Neural progenitor cell (in vitro differentiated cells): ENCODE measurements around the gene PSMB7. TPM values are rescaled to one million over a fixed set of nuclear protein-coding genes. Genes with fewer than 3 reads are reported as not detected.

Source experiments
- DNase-seq: peaks from one replicate; pipeline ENCODE4 v3.0.0-alpha.2; 2016; ENCODE audit warnings: low spot score
- H2AFZ ChIP-seq: fragments of 200-600 bp; sonication (generic); replicated peaks from 2 replicates; pipeline ENCODE4 v1.6.1; 2016; ENCODE audit warnings: antibody characterized with exemption
- H3F3A ChIP-seq: fragments of 200-600 bp; sonication (generic); 2 replicates; pipeline ENCODE4 v1.6.1; 2016; ENCODE audit warnings: antibody characterized with exemption, low read depth
- H3K27ac ChIP-seq: fragments of 200-600 bp; sonication (generic); 2 replicates; pipeline ENCODE4 v1.5.1; 2016; ENCODE audit warnings: mild to moderate bottlenecking
- H3K27me3 ChIP-seq: fragments of 200-600 bp; sonication (generic); 2 replicates; pipeline ENCODE4 v1.6.1; 2016; ENCODE audit warnings: mild to moderate bottlenecking, moderate library complexity
- H3K36me3 ChIP-seq: fragments of 200-600 bp; sonication (generic); 2 replicates; pipeline ENCODE4 v1.5.1; 2016
- H3K4me1 ChIP-seq: fragments of 200-600 bp; sonication (generic); 2 replicates; pipeline ENCODE4 v1.6.1; 2016; ENCODE audit warnings: mixed run types
- H3K4me2 ChIP-seq: fragments of 200-600 bp; sonication (generic); 2 replicates; pipeline ENCODE4 v1.6.1; 2016
- H3K4me3 ChIP-seq: fragments of 200-600 bp; sonication (generic); 2 replicates; pipeline ENCODE4 v1.5.1; 2016
- H3K79me2 ChIP-seq: fragments of 200-600 bp; sonication (generic); 2 replicates; pipeline ENCODE4 v1.6.1; 2016; ENCODE audit warnings: low read depth
- H3K9ac ChIP-seq: fragments of 200-600 bp; sonication (generic); 2 replicates; pipeline ENCODE4 v1.6.1; 2016
- H3K9me3 ChIP-seq: fragments of 200-600 bp; sonication (generic); 2 replicates; pipeline ENCODE4 v1.5.1; 2016; ENCODE audit warnings: low read depth
- H4K20me1 ChIP-seq: fragments of 200-600 bp; sonication (generic); 2 replicates; pipeline ENCODE4 v1.6.1; 2016; ENCODE audit warnings: low read depth
- H3K27ac Mint-ChIP-seq: 3 replicates; pipeline ENCODE4 v1.8.0; 2021; ENCODE audit warnings: mixed read lengths
- H3K27me3 Mint-ChIP-seq: 2 replicates; pipeline ENCODE4 v1.8.0; 2022; ENCODE audit warnings: low read depth, mild to moderate bottlenecking, inconsistent platforms, moderate library complexity, mixed read lengths; ENCODE audit not compliant: insufficient read depth
- H3K36me3 Mint-ChIP-seq: 3 replicates; pipeline ENCODE4 v1.8.0; 2021; ENCODE audit warnings: mixed read lengths
- H3K4me1 Mint-ChIP-seq: 3 replicates; pipeline ENCODE4 v1.8.0; 2021; ENCODE audit warnings: mixed read lengths
- H3K4me3 Mint-ChIP-seq: 3 replicates; pipeline ENCODE4 v1.8.0; 2021; ENCODE audit warnings: mild to moderate bottlenecking, moderate library complexity, mixed read lengths
- H3K9me3 Mint-ChIP-seq: 3 replicates; pipeline ENCODE4 v1.8.0; 2020; ENCODE audit warnings: mixed read lengths
- EZH2 ChIP-seq: fragments of 200-600 bp; sonication (generic); IDR thresholded peaks from 2 replicates; pipeline ENCODE4 v1.6.1; 2017; ENCODE audit warnings: antibody characterized with exemption, mild to moderate bottlenecking, moderate library complexity
- EZH2phosphoT487 ChIP-seq: fragments of 200-600 bp; sonication (generic); IDR thresholded peaks from 2 replicates; pipeline ENCODE4 v1.6.1; 2017; ENCODE audit warnings: antibody characterized with exemption
- total RNA-seq: library from RNA; depleted of rRNA; stranded (reverse); fragments of >200 nt; gene quantifications from 2 replicates; pipeline ENCODE4 v1.2.3, GENCODE V29; 2015; ENCODE audit warnings: low replicate concordance
- TF ChIP-seq, protein P1 (sequence below): fragments of 200-600 bp; sonication (generic); IDR thresholded peaks from 2 replicates; pipeline ENCODE4 v1.5.1; 2017; ENCODE audit warnings: antibody characterized with exemption, mild to moderate bottlenecking

Gene PSMB7
- total RNA-seq, 1 donor from 2014 or later, result 249 TPM

DNA sequence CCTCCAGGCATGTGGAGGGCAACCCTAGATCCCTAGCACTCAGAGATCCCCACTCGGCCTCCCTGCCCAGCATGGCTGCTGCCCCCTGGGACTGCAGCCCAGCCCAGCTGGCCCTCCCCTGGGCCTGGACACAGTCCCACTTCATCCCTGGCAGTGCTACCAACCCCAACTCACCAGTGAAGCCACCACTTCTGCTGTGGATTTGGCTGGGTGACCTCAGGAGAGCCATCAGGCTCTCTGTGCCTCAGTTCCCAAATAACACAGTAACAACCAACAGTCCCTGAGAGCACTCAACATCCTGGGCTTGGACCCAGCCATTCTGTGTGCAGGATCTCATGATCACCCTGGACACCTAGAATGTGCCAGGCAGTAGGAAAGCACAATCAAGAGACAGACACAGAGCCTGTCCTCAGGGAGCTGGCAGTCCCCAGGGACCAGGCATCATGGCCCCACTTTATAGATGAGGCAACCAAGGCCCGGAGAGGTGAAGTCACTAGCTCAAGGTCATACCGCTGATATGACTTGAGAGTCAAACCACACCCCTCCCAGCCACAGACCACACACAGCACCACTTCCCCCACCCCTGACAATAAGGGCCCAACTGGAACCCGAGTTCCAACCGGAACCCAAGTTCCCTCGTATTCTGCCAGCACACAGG is 4.7 kb upstream of the PSMB7 start:
- H3K9ac ChIP-seq, result no peak overlapping the region
- H4K20me1 ChIP-seq, result no peaks in the 10 kb centered on the region
- H3K36me3 Mint-ChIP-seq, result peaks cover 4% of the 10 kb centered on the region
- peaks cover 13% of the 10 kb centered on the region for H3F3A ChIP-seq
- no peak overlapping the region for H3K4me2 ChIP-seq
- no peak overlapping the region for H3K4me3 Mint-ChIP-seq
- H3K79me2 ChIP-seq, result peaks cover 2% of the 10 kb centered on the region
- no peaks in the 10 kb centered on the region for H3K4me1 ChIP-seq
- TF ChIP-seq, protein P1, sequence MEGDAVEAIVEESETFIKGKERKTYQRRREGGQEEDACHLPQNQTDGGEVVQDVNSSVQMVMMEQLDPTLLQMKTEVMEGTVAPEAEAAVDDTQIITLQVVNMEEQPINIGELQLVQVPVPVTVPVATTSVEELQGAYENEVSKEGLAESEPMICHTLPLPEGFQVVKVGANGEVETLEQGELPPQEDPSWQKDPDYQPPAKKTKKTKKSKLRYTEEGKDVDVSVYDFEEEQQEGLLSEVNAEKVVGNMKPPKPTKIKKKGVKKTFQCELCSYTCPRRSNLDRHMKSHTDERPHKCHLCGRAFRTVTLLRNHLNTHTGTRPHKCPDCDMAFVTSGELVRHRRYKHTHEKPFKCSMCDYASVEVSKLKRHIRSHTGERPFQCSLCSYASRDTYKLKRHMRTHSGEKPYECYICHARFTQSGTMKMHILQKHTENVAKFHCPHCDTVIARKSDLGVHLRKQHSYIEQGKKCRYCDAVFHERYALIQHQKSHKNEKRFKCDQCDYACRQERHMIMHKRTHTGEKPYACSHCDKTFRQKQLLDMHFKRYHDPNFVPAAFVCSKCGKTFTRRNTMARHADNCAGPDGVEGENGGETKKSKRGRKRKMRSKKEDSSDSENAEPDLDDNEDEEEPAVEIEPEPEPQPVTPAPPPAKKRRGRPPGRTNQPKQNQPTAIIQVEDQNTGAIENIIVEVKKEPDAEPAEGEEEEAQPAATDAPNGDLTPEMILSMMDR, result peak; percentile 3
- TF ChIP-seq EZH2, result no peak
- DNase-seq, result no peak
- peaks cover 17% of the 10 kb centered on the region for H3K27me3 Mint-ChIP-seq
- H2AFZ ChIP-seq, result peak overlapping the region; percentile 92
- no peaks in the 10 kb centered on the region for H3K36me3 ChIP-seq
- H3K4me3 ChIP-seq, result no peak overlapping the region
- H3K27ac Mint-ChIP-seq, result no peak overlapping the region
- H3K4me1 Mint-ChIP-seq, result peaks cover 14% of the 10 kb centered on the region
- H3K9me3 ChIP-seq, result no peaks in the 10 kb centered on the region
- peaks cover 4% of the 10 kb centered on the region for H3K9me3 Mint-ChIP-seq
- H3K27me3 ChIP-seq, result peaks cover 8% of the 10 kb centered on the region
- H3K27ac ChIP-seq, result no peak overlapping the region

DNA sequence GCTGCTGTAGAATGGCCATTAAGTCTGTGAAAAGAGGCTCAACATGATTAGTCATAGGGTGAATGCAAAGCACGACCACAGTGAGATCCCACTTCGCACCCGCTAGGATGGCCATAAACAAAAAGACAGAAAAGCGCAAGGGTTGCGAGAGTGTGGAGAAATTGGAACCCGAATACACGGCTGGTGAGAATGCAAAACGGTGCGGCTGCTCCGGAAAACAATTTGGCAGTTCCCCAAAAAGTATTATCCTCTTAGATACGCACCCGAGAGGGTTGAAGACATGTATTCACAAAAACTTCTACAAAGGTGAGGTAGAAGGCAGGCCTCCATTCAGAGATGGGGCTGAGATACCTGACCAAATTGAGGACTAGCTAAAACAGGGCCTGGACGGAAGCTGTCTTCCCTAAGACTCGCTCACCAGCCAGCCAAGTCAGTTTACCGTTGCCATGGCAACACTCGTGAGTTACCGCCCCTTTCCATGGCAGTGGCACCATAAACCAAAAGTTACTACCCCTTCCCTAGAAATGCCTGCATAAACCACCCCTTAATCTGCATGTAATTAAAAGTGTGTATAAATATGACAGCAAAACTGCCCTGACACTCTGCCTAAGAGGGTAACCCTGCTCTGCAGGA is 726 bp upstream of the PSMB7 start:
- Histone ChIP-seq H3K27ac (no peak overlapping the region), H2AFZ (no peak overlapping the region), H4K20me1 (no peaks in the 10 kb centered on the region), H3F3A (peaks cover 21% of the 10 kb centered on the region), H3K4me1 (peaks cover 5% of the 10 kb centered on the region), H3K27me3 (no peaks in the 10 kb centered on the region), H3K4me3 (peak overlapping the region; percentile 69), H3K9me3 (no peaks in the 10 kb centered on the region), H3K36me3 (peaks cover 15% of the 10 kb centered on the region), H3K4me2 (no peak overlapping the region), H3K9ac (no peak overlapping the region), H3K79me2 (peaks cover 21% of the 10 kb centered on the region)
- peaks cover 22% of the 10 kb centered on the region for H3K4me1 Mint-ChIP-seq
- TF ChIP-seq EZH2 (no peak), EZH2phosphoT487 (no peak)
- TF ChIP-seq, protein P1, result no peak
- H3K4me3 Mint-ChIP-seq, result peak overlapping the region; percentile 99
- H3K9me3 Mint-ChIP-seq, result peaks cover 4% of the 10 kb centered on the region
- peaks cover 6% of the 10 kb centered on the region for H3K36me3 Mint-ChIP-seq
- DNase-seq, result peak; percentile 77
- peak overlapping the region; percentile 95 for H3K27ac Mint-ChIP-seq
- peaks cover 10% of the 10 kb centered on the region for H3K27me3 Mint-ChIP-seq

DNA sequence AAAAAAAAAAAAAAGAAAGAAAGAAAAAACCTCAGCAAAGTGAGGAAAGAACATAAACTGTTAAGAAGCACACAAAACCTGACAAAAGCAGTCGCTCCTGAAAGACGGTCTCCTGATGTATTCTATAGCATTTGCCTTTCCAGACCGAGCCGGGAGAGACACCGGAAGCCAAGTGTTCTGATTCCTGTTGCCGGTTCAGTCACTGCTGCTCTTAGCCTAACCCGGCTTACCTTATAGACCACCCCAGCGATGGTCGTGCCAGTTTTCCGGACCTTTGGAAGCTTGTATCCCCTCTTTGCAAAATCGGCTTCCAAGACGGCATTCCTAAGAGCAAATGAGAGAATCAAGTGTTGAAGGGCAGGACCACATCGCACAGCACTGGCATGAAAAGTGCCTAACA is 630 bp downstream of the PSMB7 start:
- peaks cover 22% of the 10 kb centered on the region for H3K4me1 Mint-ChIP-seq
- H3K9me3 Mint-ChIP-seq, result peaks cover 4% of the 10 kb centered on the region
- H3K27me3 ChIP-seq, result no peaks in the 10 kb centered on the region
- peak overlapping the region; percentile 27 for H3K27ac ChIP-seq
- no peak overlapping the region for H2AFZ ChIP-seq
- peaks cover 9% of the 10 kb centered on the region for H3K36me3 Mint-ChIP-seq
- H3F3A ChIP-seq, result peaks cover 24% of the 10 kb centered on the region
- H3K36me3 ChIP-seq, result peaks cover 15% of the 10 kb centered on the region
- H3K27me3 Mint-ChIP-seq, result peaks cover 10% of the 10 kb centered on the region
- H3K79me2 ChIP-seq, result peaks cover 32% of the 10 kb centered on the region
- peak overlapping the region; percentile 95 for H3K27ac Mint-ChIP-seq
- peak overlapping the region; percentile 69 for H3K4me3 ChIP-seq
- peak; percentile 24 for DNase-seq
- peak overlapping the region; percentile 99 for H3K4me3 Mint-ChIP-seq
- no peaks in the 10 kb centered on the region for H3K9me3 ChIP-seq
- H3K9ac ChIP-seq, result peak overlapping the region; percentile 85
- H3K4me1 ChIP-seq, result peaks cover 5% of the 10 kb centered on the region
- peak overlapping the region; percentile 89 for H3K4me2 ChIP-seq
- TF ChIP-seq EZH2 (no peak), EZH2phosphoT487 (no peak)
- TF ChIP-seq, protein P1, result no peak
- no peaks in the 10 kb centered on the region for H4K20me1 ChIP-seq
